Uterus (tissue), 2 donors: ENCODE data around the gene N4BP2L2.

Experiments
- CTCF ChIP-seq, 4 experiments: fragments of 200-600 bp in 2 of 4; fragments of 450-650 bp in 2 of 4; sonication (generic) in 2 of 4; IDR thresholded peaks; one replicate each; pipeline ENCODE4 v1.5.1; 2016 to 2019; ENCODE audit warnings: antibody characterized with exemption in 4 of 4, mild to moderate bottlenecking in 2 of 4, moderate library complexity in 1 of 4
- POLR2A ChIP-seq, 2 donors: fragments of 450-650 bp; IDR thresholded peaks; one replicate each; pipeline ENCODE4 v1.6.1; 2016; ENCODE audit warnings: antibody characterized with exemption in 2 of 2, mild to moderate bottlenecking in 1 of 2, moderate library complexity in 1 of 2

GRCh38 chr13:32448972-32449371, 89.6 kb downstream of the N4BP2L2 start:
- TF ChIP-seq CTCF (IDR thresholded peaks at IDR 0.05) (no peak), POLR2A (IDR thresholded peaks at IDR 0.05) (no peak)
